HG03571 (cell line): ENCODE results near the gene ZGRF1.
"Not testable (repeated sequence)": the region's sequence is repeated elsewhere in the genome, so short reads cannot be mapped to it uniquely, and the experiment has no call there.

Source experiments
- ATAC-seq: cut with Tn5 transposase; IDR thresholded peaks from one replicate; pipeline ENCODE4 v1.9.1; 2021; ENCODE audit not compliant: unreplicated experiment

ZGRF1 gene

GRCh38 chr4:112636688-112637551, at the start of gene ZGRF1, which contains the start of gene LARP7:
TSS of gene ZGRF1 (minus strand) at chr4:112636909. CDS start at chr4:112633176, 3,733 bp downstream.
TSS of gene LARP7 (plus strand) at chr4:112637143. CDS start at chr4:112644670, 7,527 bp downstream.
- peak; percentile 89 for ATAC-seq

- no peak for ATAC-seq
Measured at GRCh38 chr4:112680996-112681395, 44.3 kb upstream of the ZGRF1 start.

GRCh38 chr4:112677519-112678091, 40.9 kb upstream of the ZGRF1 start:
- no peak for ATAC-seq

- ATAC-seq: no peak
Measured at GRCh38 chr4:112674376-112674775, 37.7 kb upstream of the ZGRF1 start.

- ATAC-seq: no peak
Measured at GRCh38 chr4:112673686-112674085, 37.0 kb upstream of the ZGRF1 start.

GRCh38 chr4:112673076-112673475, 36.4 kb upstream of the ZGRF1 start:
- ATAC-seq: no peak

GRCh38 chr4:112668131-112668530, 31.4 kb upstream of the ZGRF1 start:
- no peak for ATAC-seq

GRCh38 chr4:112664611-112665010, 27.9 kb upstream of the ZGRF1 start:
- no peak for ATAC-seq

GRCh38 chr4:112656115-112656514, 19.4 kb upstream of the ZGRF1 start:
- ATAC-seq: not testable (repeated sequence)

- ATAC-seq: no peak
Measured at GRCh38 chr4:112655270-112655669, 18.6 kb upstream of the ZGRF1 start.

GRCh38 chr4:112652216-112652615, 15.5 kb upstream of the ZGRF1 start:
- ATAC-seq: no peak

- ATAC-seq: no peak
Measured at GRCh38 chr4:112651641-112652040, 14.9 kb upstream of the ZGRF1 start.

- no peak for ATAC-seq
Measured at GRCh38 chr4:112650332-112650731, 13.6 kb upstream of the ZGRF1 start.

GRCh38 chr4:112649055-112649408, 12.3 kb upstream of the ZGRF1 start:
- no peak for ATAC-seq

GRCh38 chr4:112648263-112649054, 11.8 kb upstream of the ZGRF1 start:
- no peak for ATAC-seq

GRCh38 chr4:112647785-112648184, 11.1 kb upstream of the ZGRF1 start:
- no peak for ATAC-seq

- no peak for ATAC-seq
Measured at GRCh38 chr4:112646632-112647537, 10.2 kb upstream of the ZGRF1 start.

GRCh38 chr4:112645541-112646329, 9.0 kb upstream of the ZGRF1 start:
- no peak for ATAC-seq

- not testable (repeated sequence) for ATAC-seq
Measured at GRCh38 chr4:112644595-112645535, 8.2 kb upstream of the ZGRF1 start.
